BE2C (cell line): ENCODE data around the gene NRXN3.

ENCODE experiments used
- DNase-seq: peaks from one replicate; pipeline ENCODE4 v3.0.0-alpha.2; 2020
- H3K27me3 ChIP-seq: fragments of 250-450 bp; sonication (Bioruptor Pico); 2 replicates; pipeline ENCODE4 v1.5.1; 2020; ENCODE audit warnings: mild to moderate bottlenecking
- H3K36me3 ChIP-seq: fragments of 250-450 bp; sonication (Bioruptor Pico); 2 replicates; pipeline ENCODE4 v1.5.1; 2020; ENCODE audit warnings: mild to moderate bottlenecking
- H3K4me1 ChIP-seq: fragments of 250-450 bp; sonication (Bioruptor Pico); 2 replicates; pipeline ENCODE4 v1.5.1; 2020
- H3K4me3 ChIP-seq: 2 replicates; pipeline ENCODE4 v1.5.1; 2011; ENCODE audit warnings: low read depth, low read length
- H3K9me3 ChIP-seq: fragments of 250-450 bp; sonication (Bioruptor Pico); 2 replicates; pipeline ENCODE4 v1.5.1; 2020
- TF ChIP-seq, protein P1 (sequence below): IDR thresholded peaks from 2 replicates; pipeline ENCODE4 v1.5.1; 2012; ENCODE audit warnings: mild to moderate bottlenecking, low read depth, low read length

NRXN3 gene

DNA sequence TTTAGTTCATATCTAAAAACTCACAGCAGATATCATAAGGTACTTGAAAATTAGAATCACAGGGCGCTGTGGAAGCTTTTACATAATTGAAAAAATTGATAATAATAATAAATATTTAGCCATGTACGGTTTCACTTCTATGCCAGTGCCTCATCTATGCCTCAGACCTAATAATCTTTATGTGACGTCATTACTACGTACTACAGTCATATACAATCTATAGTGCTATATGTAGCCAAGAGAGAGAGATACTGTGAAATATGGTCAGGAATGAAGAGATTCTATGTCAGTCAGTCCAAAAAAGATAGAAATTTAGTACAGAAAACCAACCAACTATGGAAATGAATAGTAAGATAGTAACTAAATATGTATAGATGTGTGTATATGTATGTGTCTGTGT is 1010.5 kb downstream of the NRXN3 start:
- Histone ChIP-seq H3K4me1 (no peaks in the 10 kb centered on the region), H3K9me3 (no peaks in the 10 kb centered on the region), H3K36me3 (no peaks in the 10 kb centered on the region), H3K27me3 (no peaks in the 10 kb centered on the region), H3K4me3 (no peak overlapping the region)
- TF ChIP-seq, protein P1, sequence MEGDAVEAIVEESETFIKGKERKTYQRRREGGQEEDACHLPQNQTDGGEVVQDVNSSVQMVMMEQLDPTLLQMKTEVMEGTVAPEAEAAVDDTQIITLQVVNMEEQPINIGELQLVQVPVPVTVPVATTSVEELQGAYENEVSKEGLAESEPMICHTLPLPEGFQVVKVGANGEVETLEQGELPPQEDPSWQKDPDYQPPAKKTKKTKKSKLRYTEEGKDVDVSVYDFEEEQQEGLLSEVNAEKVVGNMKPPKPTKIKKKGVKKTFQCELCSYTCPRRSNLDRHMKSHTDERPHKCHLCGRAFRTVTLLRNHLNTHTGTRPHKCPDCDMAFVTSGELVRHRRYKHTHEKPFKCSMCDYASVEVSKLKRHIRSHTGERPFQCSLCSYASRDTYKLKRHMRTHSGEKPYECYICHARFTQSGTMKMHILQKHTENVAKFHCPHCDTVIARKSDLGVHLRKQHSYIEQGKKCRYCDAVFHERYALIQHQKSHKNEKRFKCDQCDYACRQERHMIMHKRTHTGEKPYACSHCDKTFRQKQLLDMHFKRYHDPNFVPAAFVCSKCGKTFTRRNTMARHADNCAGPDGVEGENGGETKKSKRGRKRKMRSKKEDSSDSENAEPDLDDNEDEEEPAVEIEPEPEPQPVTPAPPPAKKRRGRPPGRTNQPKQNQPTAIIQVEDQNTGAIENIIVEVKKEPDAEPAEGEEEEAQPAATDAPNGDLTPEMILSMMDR: no peak
- no peak for DNase-seq

DNA sequence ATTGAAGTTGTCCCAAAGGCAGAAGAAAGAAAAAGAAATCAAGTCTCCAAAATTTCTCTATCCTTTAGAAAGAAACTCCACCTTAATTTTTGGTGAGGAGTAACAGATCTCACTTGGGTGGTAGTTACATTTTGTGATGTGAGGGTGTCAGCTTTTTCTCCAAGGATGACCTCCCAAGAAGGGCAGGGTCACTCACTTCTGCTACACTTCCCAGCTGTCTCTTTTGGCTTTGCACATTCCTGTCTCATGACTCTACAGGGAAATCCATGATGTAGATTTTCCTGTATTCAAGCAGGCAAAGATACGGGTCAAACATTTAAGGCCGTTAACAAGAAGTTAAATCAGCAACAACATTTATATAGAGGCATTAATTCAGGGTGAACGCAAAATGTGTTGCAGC is 1016.4 kb downstream of the NRXN3 start:
- DNase-seq: no peak
- no peaks in the 10 kb centered on the region for H3K27me3 ChIP-seq
- TF ChIP-seq, protein P1: no peak

DNA sequence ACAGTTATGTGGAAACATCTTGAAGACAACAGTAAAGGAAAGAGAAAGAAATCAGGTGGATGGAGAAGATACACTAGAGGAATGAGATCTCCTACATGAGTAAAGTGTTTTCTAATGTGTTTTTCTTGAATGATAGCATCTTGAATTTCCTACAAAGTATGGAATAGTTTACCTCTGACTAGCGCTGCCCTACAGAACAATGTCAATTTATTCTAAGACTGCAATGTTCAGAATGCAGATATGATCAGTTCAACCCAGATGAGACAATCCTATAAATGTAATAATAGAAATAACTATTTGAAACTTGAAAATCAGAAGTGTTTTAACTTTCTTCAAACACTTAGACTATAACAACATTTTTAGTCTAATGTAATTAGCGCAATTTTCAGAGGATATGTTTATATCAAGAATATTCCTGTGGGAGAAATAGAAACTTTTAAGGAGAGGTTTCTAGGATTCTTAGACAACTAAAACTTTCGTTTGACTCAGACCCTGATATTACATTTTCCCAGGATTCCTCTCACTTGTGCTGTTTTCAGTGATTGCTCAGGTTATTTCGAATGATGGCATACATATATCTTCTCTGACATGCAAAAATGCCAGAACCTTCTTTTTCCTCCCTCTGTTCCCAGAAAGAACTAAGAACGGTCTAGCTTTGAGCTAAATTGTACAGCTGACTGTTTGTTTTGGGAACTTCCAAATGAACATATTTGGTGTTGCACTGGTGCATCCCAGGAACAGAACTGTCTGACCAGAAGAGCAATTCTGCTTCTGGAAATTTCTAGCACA is 1023.7 kb downstream of the NRXN3 start:
- H3K4me3 ChIP-seq: no peak overlapping the region
- no peaks in the 10 kb centered on the region for H3K27me3 ChIP-seq
- no peaks in the 10 kb centered on the region for H3K4me1 ChIP-seq
- no peak for DNase-seq
- H3K9me3 ChIP-seq: no peaks in the 10 kb centered on the region
- no peaks in the 10 kb centered on the region for H3K36me3 ChIP-seq
- TF ChIP-seq, protein P1: no peak

More for the DNA sequence above, 1016.4 kb downstream of the NRXN3 start:
- Histone ChIP-seq H3K4me1 (no peaks in the 10 kb centered on the region), H3K9me3 (no peaks in the 10 kb centered on the region), H3K36me3 (no peaks in the 10 kb centered on the region), H3K4me3 (no peak overlapping the region)

DNA sequence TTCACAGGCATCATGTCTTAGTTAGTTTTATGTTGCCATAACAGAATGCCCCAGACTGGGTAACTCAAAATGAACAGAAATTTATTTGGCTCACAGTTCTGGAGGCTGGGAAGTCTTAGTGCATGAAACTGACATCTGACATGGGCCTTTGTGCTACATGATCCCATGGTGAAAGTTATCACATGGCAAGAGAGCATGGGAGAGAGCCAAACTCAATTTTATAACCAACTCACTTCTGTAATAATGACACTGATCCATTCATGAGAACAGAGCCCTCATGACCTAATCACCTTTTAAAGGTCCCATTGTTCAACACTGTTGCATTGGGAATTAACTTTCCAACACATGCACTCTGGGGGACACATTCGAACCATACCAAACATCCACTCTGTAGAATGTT is 1026.0 kb downstream of the NRXN3 start:
- TF ChIP-seq, protein P1: no peak
- no peaks in the 10 kb centered on the region for H3K27me3 ChIP-seq
- no peak for DNase-seq
- H3K36me3 ChIP-seq: no peaks in the 10 kb centered on the region
- no peak overlapping the region for H3K4me3 ChIP-seq
- no peaks in the 10 kb centered on the region for H3K4me1 ChIP-seq
- H3K9me3 ChIP-seq: no peaks in the 10 kb centered on the region

DNA sequence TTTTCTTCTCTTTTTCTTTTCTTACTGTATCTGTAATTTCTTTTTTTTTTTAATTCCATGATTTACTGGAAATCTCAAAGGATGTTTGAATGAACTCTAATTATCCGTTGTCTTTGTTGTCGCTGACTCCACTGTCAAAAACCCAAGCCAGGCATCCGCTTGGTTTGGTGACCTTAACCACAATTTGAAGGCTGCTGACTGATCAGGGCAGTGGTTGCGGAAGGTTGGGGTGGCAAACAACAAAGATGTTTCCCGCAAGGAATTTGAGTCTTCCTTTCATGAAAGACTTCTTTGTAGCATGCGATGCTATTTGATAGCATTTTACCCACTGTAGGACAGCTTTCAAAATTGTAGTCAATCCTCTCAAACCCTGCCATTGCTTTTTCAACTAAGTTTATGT is 1027.3 kb downstream of the NRXN3 start:
- no peak overlapping the region for H3K4me3 ChIP-seq
- H3K27me3 ChIP-seq: no peaks in the 10 kb centered on the region
- no peaks in the 10 kb centered on the region for H3K36me3 ChIP-seq
- DNase-seq: no peak
- H3K4me1 ChIP-seq: no peaks in the 10 kb centered on the region
- TF ChIP-seq, protein P1: no peak
- no peaks in the 10 kb centered on the region for H3K9me3 ChIP-seq

DNA sequence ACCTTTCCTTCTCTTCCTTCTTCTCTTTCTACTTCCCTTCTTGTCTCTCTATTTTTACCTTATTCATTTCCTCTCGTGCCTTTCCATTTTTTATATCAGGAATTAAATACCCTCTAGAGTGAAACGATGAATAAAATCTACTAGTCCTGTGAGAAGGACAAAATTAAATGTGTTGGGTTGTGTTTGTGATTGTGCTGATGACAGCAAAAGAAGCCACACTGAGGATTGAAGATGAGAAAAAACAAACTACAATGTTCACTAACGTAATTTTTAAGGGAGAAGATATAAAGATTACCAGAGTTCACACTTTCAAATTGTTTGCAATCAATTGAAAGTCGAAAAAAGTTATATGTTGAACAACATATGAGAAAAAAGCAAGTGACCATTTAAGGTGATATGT is 1029.0 kb downstream of the NRXN3 start:
- H3K36me3 ChIP-seq: no peaks in the 10 kb centered on the region
- no peak overlapping the region for H3K4me3 ChIP-seq
- no peaks in the 10 kb centered on the region for H3K9me3 ChIP-seq
- no peak for DNase-seq
- no peaks in the 10 kb centered on the region for H3K27me3 ChIP-seq
- H3K4me1 ChIP-seq: no peaks in the 10 kb centered on the region
- TF ChIP-seq, protein P1: no peak
